ENCODE results near the gene TBC1D20.
"Not testable (repeated sequence)": the region's sequence is repeated elsewhere in the genome, so short reads cannot be mapped to it uniquely, and the experiment has no call there.

TBC1D20 gene, protein sequence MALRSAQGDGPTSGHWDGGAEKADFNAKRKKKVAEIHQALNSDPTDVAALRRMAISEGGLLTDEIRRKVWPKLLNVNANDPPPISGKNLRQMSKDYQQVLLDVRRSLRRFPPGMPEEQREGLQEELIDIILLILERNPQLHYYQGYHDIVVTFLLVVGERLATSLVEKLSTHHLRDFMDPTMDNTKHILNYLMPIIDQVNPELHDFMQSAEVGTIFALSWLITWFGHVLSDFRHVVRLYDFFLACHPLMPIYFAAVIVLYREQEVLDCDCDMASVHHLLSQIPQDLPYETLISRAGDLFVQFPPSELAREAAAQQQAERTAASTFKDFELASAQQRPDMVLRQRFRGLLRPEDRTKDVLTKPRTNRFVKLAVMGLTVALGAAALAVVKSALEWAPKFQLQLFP

DNA sequence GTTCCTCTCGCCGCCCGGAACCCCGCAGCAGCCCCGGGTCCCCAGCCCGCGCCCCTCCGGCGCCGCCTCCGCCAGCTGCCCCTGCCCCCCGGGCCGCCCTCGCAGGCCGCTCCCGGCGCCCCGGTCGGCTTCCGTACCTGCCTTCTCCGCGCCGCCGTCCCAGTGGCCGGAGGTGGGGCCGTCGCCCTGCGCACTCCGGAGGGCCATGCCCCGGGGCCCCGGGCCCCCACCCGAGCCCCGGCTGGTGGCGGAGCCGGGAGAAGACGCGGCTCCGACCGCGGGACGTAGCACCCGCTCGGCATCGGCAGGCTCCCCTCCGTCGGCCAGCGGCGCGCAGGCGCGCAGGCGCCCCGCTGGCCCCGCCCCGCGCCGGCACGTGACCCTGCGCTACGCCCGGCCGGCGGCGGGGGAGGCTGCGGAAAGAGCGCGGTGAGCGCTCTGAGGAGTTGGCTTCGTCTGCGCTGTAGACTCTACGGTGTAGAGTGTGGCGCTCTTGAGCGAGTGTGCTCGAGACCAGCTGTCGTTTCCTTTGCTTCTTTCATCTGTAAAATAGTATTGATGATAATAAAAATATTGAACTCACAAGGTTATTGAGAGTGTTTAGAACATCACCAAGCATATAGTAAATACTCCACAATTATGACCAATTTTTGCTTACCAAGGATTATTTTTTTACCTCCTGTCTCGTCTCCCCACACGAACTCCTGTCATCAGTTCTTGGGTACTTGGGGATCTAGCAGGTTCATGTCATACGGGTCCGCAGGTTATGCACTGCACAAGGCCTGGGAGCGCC is at the start of gene TBC1D20:
Gene TBC1D20 (minus strand): TSS at position 335 of the 793 bp plus-strand sequence. CDS start 128 bp downstream, at position 207.
- peak; percentile 89 for DNase-seq (ENCODE audit: low spot score)

DNA sequence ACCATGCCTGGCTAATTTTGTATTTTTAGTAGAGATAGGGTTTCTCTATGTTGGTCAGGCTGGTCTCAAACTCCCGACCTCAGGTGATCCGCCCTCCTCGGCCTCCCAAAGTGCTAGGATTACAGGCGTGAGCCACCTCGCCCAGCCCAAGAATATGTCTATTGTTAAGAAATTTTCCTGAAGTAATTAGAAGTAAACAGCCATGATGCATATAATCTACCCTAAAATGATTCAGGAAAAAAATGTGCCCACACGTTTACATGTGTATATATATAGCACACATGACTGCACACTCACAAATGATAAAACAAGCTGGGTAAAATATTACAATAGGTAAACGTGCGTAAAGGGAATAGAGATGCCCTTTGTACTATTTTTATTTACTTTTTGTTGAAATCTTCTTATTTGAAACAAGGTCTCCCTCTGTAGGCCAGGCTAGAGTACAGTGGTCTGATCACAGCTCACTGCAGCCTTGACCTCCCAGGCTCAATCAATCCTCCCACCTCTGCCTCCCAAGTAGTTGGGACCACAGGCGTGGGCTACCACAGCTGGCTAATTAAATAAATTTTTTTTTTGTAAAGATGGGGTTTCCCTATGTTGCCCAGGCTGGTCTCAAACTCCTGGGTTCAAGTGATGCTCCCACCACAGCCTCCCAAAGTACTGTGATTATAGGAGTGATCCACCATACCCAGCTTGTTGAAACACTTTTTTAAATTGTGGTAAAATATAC is 48.2 kb upstream of the TBC1D20 start:
- DNase-seq (ENCODE audit: low spot score): not testable (repeated sequence)

DNA sequence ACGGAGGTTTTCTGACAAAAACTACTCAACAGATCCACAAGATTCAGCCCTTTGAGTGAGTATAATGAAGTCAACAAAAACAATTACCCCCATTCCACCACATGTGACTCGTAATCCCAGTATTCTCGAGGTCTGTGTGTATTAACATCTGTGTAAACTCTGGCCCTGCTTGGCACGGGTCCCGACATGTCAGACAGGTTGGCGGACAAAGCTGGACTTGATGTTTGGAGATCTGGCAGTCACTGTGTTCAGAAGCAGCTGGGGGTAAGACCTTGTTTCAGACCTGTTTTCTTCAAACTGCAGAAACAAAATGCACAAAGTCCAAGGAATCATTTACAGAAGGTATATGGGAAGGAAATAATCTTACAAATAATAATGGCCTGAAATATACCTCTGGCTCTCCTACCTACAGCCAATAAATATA is 46.0 kb upstream of the TBC1D20 start:
- DNase-seq (ENCODE audit: low spot score): not testable (repeated sequence)

DNA sequence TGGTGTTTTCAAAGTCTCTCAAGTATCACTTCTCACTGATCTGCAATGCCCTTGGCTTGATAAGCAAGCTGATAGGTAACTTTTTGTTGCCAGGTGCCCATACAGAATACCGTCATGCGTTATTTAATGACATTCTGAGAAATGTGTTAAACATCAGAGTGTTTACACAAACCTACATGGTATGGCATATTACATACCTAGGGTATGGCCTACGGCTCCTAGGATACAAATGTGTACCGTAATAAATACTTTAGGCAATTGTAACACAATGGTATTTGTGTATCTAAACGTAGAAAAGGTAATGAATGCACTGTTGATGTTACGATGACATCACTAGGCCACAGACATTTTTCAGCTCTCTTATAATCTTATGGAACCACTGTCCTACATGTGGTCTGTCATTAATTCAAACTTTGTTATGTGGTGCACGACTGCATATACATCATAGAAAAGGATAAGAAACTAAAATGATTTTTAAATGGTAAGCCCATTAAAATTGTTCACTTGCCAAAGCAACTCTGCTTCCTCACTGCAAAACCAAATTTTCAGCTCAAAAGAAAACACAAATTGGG is 45.5 kb upstream of the TBC1D20 start:
- DNase-seq (ENCODE audit: low spot score): no peak

DNA sequence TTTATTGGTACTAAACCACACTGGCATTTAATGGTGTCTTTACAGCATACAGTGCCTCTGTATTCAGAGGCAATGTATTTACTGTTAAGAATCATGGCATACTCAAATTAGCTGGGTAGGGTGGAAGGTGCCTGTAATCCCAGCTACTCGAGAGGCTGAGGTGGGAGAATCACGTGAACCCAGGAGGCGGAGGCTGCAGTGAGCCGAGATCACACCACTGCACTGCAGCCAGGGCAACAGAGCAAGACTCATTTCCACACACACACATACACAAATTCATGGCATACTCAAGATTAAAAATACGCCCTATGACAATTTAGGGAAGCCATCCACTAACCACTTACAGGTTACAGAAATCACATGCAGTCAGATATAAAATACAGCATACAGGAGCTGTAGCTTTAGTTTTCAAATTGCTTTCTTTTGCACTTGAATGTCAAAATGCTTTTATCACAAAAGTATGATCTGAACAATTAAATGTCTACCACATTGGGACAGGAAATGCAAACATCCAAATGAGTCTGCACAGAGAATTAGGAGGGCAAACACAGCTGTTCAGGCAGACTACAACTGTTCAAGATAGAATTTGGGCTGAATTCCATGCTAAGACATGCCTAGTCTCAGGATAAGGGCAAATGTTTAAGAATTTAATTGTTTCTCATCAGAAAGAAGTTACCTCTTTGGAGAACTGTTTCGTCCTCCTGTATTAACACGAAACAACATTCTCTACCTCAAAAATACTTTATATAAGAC is 44.8 kb upstream of the TBC1D20 start:
- no peak for DNase-seq (ENCODE audit: low spot score)

DNA sequence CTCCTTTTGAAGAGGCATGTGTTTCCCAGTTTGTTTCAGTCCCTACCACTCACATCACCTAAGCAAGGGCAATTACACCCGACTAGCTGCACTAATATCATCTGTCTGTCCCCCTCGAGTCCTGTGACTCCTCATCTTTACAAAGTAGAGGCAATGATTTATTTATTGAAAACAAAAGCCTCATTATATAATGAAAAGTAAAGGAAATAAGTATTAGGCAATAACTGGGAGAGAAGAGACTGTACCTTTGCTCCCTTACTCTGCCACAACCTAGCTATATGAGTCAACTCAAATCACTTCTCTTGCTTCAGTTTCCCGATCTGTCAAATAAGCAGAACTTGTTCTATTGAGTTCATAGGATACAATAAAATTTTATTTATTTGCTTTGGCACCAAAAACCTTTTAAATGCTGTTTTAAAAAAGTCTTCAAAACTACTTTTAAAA is 42.3 kb upstream of the TBC1D20 start:
- DNase-seq (ENCODE audit: low spot score): no peak

DNA sequence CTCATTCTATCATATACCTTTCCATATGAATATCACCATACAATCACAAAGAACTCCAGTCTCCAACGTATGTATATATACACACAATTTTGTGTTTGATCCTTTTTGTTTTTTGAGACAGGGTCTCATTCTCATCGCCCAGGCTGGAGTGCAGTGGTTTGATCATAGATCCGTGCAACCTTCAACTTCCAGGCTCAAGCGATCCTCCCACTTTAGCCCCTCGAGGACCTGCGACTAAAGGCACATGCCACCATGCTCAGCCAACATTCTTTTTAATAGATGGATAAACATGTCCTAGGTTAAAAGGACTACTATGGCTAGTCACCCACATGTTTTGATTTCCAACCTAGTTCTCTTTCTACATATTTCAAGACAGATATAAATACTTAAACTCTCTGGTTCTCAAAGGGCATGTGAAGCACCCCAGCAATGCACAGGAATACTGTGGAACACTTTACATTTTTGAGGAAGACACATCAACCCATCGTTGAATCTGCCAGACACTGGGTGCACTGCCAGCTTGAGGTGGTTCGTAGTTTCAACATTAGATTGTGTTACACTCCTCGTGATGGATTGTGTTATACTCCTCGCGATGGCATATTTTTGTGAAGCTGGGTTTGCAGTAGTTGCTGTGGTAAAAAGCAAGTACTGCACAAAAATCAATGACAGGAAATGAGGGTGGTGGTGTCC is 40.9 kb upstream of the TBC1D20 start:
- DNase-seq (ENCODE audit: low spot score): no peak

DNA sequence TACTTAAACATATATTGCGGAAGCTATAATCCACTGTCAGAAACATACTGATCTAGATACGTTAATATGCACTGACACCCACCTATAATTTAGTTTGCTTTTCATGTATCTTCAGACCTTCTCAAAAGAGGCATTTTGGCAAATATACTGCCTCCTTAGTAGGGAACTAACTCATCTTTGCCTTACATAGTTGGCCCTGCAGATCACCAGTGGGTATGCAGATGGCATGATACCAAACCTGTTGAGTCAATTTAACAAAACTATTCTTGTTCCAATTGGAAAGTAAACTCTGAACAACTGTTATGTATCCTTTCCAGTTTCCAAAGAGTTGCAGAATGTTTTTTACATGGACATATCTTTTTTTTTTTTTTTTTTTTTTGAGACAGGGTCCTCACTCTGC is 35.6 kb upstream of the TBC1D20 start:
- DNase-seq (ENCODE audit: low spot score): no peak

DNA sequence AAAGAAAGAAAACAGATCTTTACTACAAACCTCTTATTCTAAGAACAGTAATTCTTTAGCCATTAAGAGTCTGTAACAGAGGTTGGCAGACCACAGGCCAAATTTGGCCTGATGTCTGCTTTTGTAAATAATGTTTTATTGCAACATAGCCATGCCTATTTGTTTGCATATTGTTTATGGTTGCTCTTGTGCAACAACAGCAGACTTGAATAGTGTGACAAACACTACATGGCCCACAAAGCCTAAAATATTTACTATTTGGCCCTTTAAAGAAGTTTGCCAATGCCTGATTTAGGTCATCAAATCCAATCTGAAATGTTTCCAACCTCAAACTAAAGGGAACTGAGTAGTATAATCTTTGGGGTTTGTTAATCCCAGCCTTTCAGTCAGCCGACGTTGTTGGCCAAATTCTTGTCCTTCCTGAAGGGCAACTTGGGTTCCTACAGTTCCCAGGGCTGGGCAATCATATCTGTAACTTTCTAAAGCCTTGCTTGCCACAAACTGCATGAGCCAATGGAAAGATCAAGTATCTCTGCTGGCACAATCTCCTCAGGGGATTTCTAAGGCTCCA is 33.9 kb upstream of the TBC1D20 start:
- no peak for DNase-seq (ENCODE audit: low spot score)

DNA sequence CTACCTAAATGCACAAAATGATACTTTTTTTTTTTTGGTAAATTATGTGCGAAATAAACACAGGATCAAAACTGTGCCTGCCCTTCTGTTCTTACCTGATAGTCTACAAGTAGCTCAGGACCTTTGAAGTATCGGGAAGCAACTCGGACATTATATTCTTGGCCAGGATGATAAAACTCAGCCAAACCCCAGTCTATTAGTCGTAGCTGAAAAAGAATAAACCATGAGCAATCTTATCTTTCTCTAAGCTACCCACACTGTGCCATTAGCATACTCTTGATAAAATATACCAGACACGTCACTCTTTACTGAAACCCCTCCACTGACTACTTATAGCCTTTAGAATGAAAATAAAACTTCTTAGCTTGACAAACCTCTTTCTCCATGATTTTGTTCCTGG is 29.8 kb upstream of the TBC1D20 start:
- DNase-seq (ENCODE audit: low spot score): no peak

DNA sequence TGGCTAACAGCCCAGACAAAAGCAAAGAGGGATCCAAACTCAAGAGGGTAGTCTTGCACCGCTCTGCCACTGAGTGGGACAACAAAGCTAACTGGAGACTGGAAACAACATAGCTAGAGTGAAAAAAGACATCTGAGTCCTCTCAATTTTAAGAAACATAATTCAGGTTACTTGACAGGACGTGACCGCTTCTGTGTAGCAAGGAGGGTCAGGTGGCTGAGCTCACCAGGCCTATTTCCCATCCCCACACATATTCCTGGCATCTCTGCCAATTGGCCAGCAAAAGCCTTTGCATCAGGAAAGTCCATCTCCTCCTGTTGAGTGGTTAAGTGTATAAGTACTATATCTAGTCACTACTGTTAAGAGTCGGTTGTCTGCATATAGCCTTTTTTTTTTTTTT is 25.3 kb upstream of the TBC1D20 start:
- DNase-seq (ENCODE audit: low spot score): no peak

DNA sequence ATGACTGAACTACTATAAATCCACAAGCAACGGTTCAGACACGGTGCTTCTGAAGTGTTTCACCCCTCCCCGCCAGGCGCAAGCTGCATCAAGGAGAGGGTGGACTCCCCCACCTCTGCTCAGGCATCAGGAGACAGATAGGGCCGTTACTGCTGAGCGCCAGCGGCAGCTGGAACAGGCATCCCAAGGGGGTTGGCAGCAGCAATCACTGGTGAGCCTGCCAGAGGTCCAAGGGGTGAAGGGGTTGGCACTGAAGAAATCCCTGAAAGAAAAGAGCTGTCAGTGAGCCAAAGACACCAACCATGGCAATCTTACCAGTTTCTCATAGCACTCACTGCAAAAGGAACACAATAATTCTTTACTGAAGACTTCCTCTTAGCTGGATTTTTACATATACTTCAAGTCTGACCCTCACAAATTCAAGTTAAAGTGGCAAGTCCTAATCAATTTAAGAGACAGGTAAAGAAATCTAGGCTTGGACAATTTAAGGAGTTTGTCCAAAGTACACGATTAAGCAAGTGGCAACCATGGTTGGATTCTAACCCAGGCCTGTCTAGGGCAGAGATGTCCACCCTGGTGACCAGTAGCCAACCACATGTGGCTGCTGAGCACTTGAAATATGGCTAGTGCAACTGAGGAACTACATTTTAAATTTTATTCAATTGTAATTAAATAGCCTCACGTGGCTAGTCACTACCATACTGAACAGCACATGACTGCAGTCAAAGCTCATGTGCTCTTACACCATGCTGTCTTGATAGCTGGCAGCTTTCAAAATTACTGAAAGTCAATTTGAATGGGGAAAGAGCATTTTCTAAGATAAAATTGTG is 21.7 kb upstream of the TBC1D20 start:
- DNase-seq (ENCODE audit: low spot score): no peak

DNA sequence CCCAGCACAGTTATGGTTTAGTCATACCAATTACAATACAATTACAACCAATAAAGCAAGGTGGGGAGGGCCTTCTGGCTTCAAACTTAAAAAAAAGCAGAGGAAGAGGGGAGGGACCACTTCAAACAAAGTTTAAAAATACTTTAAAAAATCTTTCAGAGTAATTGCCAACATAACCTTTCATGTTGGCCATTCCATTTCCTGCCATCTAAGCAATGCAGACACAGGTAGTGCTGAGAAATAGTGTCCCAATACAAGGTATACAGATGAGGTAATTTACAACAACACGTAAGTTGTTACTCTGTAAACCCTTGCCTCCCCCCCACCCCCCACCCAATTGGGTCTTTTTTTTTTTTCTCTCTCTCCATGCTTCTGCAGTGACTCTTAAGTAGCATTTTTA is 18.8 kb upstream of the TBC1D20 start:
- no peak for DNase-seq (ENCODE audit: low spot score)

DNA sequence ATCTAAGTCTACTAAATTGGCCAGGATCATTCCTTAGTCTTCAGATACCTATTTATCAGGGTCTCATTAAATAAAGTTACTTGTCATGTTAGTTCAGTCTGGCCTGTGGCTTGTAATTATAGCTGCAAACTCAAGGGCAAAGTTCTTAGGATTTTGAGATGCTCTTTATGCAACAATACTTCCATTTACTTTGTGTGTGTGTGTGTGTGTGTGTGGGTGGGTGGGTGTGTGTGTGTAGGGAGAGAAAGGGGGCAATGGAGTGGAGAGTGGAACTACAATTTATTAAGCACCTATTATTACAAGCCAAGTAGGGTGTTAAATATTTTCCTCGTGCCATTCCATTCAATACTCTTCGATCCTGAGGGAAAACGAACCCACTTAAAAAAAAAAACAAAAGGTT is 17.7 kb upstream of the TBC1D20 start:
- DNase-seq (ENCODE audit: low spot score): no peak

DNA sequence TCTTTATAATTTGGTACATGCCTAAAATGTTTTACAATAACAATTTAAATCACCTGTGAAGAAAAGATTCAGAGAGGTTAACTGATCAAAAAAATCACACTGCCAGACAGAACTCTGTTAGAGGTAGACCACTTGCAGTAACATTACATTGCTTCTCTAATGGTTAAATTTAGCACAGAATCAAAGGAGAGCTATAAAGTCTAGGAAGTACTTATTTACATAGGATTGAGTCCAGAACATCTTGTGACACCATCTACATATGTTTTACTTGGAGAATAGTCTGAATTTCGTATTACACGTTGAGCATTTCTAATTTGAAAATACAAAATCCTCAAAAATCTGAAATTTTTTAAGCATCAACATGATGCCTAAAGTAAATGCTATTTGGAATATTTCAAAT is 17.2 kb upstream of the TBC1D20 start:
- no peak for DNase-seq (ENCODE audit: low spot score)

DNA sequence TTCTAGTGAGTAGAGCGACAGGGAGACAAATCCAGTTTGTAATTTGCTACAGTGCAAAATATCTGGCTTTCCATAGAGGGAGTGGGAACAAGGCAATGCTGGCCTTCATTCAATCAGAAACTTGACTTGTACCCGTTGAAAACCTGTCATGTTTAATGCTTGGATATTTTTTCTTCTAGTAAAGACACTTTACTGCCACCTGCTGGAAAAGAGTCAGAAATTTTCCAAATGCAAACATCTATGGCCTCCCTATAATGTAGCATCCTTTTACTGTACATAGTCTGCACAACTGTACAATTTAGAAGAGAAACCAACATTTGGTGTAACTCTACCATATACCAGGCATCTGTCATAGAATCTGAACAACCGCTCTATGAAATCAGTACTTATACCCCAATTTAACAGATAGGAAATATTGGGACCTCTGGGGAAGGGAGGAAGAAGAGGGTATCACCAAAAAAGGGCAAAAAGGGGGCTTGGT is 16.7 kb upstream of the TBC1D20 start:
- DNase-seq (ENCODE audit: low spot score): peak; percentile 83

DNA sequence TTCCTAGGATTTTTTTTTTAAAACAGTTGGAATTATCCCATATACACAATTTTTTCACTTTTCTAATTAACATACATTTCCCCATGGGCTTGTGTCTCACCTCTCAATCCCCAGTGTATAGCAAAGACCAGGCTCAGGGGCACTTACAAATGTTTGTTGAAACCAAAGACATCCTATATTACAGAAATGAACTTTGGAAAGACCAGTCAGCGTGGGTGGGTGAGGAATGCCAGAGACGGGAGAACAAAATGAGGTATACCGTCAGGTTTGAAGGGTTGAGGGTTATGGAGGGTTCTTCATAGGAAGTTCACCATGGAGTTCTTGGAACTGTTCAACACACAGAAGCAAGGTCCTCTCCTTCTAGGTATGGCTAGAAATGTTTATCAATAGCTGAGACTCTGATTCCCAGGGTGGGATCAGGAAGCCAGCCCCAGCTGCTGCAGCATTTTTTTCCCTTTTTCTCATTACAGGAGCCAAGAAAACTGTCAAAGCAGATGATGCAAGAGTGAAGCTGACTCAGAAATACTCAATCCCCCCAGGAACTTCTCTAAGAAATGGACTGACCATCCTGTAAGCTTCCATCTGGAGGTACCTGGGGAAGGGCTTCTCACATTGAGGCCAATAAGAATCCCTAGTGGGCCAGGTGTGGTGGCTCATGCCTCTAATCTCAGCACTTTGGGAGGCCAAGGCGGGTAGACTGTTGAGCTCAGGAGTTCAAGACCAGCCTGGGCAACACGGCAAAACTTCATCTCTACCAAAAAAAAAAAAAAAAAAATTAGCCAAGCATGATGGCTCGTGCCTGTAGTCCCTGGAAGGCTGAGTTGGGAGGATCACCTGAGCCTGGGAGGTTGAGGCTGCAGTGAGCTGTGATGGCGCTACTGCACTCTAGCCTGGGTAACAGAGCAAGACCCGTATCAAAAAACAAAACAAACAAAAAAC is 15.9 kb upstream of the TBC1D20 start:
- no peak for DNase-seq (ENCODE audit: low spot score)

DNA sequence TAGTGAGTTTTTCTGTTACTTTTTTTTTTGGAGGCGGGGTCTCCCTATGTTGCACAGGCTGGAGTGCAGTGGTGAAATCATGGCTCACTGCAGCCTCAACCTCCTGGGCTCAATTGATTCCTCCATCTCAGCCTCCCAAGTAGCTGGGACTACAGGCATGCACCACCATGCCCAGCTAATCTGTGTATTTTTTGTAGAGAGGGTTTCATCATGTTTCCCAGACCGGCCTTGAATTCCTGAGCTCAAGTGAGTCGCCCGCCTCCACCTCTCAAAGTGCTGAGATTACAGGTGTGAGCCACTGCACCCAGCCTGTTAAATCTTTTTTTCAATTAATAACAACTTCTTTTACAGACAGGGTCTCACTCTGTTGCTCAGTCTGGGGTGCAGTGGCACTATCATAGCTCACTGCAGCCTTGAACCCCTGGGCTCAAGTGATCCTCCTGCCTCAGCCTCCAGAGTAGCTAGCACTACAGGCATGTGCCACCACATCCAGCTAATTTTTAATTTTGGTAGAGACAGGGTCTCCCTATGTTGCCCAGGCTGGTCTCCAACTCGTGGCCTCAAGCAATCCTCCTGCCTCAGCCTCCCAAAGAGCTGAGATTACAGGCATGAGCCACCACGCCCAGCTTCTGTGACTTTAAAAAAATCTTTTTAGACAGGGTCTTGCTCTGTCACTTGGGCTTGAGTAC is 14.4 kb upstream of the TBC1D20 start:
- not testable (repeated sequence) for DNase-seq (ENCODE audit: low spot score)

Data from cerebellar cortex (tissue), 1 donor.